HAP-1 (cell line): ENCODE results near the gene SIK3.

ENCODE experiments used
- DNase-seq, 2 experiments: peaks; one replicate each; pipeline ENCODE4 v3.0.0-alpha.2; 2016 to 2020; ENCODE audit warnings: low spot score in 2 of 2
- H3K27me3 ChIP-seq: fragments of 250-450 bp; sonication (Bioruptor Pico); 2 replicates; pipeline ENCODE4 v1.5.1; 2020; ENCODE audit warnings: low read depth, mild to moderate bottlenecking, moderate library complexity
- H3K36me3 ChIP-seq: fragments of 250-450 bp; sonication (Bioruptor Pico); replicated peaks from 2 replicates; pipeline ENCODE4 v1.5.1; 2020; ENCODE audit warnings: mild to moderate bottlenecking
- H3K4me1 ChIP-seq: fragments of 250-450 bp; sonication (Bioruptor Pico); 2 replicates; pipeline ENCODE4 v1.5.1; 2020; ENCODE audit warnings: mild to moderate bottlenecking
- H3K4me3 ChIP-seq: fragments of 250-450 bp; sonication (Bioruptor Pico); 2 replicates; pipeline ENCODE4 v1.5.1; 2020; ENCODE audit warnings: mild to moderate bottlenecking, moderate library complexity
- H3K9me3 ChIP-seq: fragments of 250-450 bp; sonication (Bioruptor Pico); 2 replicates; pipeline ENCODE4 v1.5.1; 2020; ENCODE audit warnings: mild to moderate bottlenecking, moderate library complexity
- in situ Hi-C: fragments of 300-500 bp; cut with MboI; formaldehyde crosslinking; loops from 3 replicates; pipeline ENCODE4 v1.14.3; 2020; ENCODE audit warnings: low sequenced_read_pairs, inconsistent platforms, mixed read lengths

SIK3 gene

DNA sequence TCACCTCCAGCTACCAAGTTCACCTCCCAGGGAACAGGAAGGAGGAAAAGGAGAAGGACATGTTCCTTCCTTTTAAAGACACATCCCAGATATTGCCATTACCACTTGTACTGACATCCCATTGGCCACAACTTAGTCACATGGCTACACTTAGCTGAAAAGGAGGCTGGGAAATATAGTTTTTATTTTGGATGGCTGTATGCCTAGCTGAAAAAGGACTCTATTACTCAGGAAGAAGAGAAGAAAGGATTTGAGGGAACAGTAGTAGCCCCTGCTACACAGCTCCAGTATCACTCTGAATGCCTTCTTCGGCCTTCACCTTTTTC is 304.5 kb downstream of the SIK3 start:
- no peaks in the 10 kb centered on the region for H3K36me3 ChIP-seq
- peaks cover 4% of the 10 kb centered on the region; the same call in 1 of the 2 replicates for H3K4me1 ChIP-seq
- H3K4me3 ChIP-seq, result no peak overlapping the region
- peak in 1 of 2 experiments; percentile 35 for DNase-seq
- no peaks in the 10 kb centered on the region for H3K27me3 ChIP-seq
- no peaks in the 10 kb centered on the region for H3K9me3 ChIP-seq
- in situ Hi-C loops, result loop anchor here (5.0 kb wide), 1 partner anchor 309 kb away; no protein-coding TSS in a partner anchor
